ENCODE data around the gene LRP5.

The LRP5 gene

DNA sequence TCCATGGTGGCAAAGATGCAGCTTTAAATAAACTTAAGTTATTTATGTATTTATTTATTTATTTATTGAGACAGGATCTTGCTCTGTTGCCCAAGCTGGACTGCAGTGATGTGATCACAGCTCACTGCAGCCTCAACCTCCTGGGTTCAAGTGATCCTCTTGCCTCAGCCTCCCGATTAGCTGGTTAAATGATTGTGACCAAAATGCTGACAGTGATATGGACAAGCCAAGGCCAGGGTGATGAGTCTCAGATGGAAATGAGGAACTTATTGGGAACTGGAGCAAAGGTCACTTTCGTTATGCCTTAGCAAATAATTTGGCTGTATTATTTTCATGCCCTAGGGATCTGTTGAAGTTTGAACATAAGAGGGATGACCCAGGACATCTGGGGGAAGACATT lies 9.3 kb upstream of the LRP5 start:
- TF ChIP-seq, protein P1, sequence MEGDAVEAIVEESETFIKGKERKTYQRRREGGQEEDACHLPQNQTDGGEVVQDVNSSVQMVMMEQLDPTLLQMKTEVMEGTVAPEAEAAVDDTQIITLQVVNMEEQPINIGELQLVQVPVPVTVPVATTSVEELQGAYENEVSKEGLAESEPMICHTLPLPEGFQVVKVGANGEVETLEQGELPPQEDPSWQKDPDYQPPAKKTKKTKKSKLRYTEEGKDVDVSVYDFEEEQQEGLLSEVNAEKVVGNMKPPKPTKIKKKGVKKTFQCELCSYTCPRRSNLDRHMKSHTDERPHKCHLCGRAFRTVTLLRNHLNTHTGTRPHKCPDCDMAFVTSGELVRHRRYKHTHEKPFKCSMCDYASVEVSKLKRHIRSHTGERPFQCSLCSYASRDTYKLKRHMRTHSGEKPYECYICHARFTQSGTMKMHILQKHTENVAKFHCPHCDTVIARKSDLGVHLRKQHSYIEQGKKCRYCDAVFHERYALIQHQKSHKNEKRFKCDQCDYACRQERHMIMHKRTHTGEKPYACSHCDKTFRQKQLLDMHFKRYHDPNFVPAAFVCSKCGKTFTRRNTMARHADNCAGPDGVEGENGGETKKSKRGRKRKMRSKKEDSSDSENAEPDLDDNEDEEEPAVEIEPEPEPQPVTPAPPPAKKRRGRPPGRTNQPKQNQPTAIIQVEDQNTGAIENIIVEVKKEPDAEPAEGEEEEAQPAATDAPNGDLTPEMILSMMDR (IDR thresholded peaks at IDR 0.05; ENCODE audit: borderline replicate concordance, insufficient read depth, low read depth, low read length): no peak
- H3K4me3 ChIP-seq (ENCODE audit: low read depth, low read length): no peak overlapping the region

DNA sequence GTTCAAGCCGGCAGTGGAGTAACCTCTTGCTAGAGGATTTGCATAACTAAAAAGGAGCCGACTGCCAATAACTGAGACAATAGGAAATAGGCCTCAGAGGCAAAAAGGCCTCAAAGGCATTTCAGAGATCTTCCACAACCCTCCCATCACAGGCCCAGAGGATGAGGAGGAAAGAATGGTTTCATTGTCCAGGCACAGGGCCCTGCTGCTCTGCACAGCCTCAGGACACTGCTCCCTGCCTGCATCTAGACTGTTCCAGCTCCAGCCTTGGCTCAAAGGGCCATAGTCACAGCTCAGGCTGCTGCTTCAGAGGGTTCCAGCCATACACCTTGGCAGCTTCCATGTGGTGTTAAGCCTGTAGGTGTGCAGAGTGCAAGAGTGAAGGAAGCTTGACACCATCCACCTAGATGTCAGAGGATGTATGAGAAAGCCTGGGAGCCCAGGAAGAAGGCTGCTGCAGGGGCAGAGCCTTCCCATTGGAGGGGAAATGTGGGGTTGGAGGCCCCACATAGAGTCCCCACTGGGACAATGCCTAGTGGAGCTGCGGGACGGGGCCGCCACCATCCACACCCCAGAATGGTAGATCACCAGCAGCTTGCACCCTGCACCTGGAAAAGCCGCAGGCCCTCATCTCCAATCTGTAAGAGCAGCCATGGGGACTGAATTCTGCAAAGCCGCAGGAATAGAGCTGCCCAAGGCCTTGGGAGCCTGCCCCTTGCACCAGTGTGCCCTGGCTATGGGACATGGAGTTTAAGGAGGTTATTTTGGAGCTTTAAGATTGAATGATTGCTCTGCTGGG lies 8.2 kb upstream of the LRP5 start:
- no peak overlapping the region for H3K4me3 ChIP-seq (ENCODE audit: low read depth, low read length)
- TF ChIP-seq, protein P1 (IDR thresholded peaks at IDR 0.05; ENCODE audit: borderline replicate concordance, insufficient read depth, low read depth, low read length): no peak

DNA sequence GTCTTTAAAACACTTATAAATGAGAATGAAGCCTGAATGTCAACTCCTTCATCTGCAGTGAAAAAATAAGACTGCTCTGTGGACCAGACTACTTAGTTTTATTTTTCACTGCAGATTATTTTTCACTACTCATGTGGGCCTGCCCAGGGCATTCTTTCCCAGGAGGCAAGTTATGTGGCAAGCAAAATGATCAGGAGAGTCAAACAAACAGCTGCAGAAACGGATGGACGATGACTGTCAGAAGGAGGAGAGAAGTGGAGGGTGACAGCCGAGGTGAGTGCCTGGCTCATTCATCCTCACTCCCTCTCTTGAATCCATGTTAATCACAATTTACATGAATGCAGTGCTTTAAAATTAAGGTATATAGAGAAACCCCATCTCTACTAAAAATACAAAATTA lies 5.8 kb upstream of the LRP5 start:
- TF ChIP-seq, protein P1 (IDR thresholded peaks at IDR 0.05; ENCODE audit: borderline replicate concordance, insufficient read depth, low read depth, low read length): no peak
- no peak overlapping the region for H3K4me3 ChIP-seq (ENCODE audit: low read depth, low read length)

DNA sequence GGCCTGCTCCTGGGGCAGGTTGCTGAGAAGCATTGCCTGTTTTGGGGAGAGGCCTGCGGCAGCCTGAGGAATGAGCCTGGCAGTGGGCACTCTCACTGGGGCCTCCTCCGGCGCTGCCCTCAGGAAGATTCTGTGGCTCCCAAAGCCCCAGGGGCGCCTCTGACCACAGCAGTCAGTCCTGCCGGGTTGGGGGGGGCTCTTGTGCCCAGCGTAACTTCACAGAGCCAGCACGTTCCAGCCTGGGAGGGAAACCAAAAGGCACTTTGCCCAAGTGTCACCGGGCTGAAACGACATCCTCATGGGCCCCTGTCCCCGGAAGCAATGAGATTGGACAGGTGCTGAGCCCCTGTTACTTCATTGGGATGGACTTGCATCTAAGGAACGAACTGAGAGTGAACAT lies 4.3 kb upstream of the LRP5 start:
- TF ChIP-seq, protein P1 (IDR thresholded peaks at IDR 0.05; ENCODE audit: borderline replicate concordance, insufficient read depth, low read depth, low read length): no peak
- H3K4me3 ChIP-seq (ENCODE audit: low read depth, low read length): no peak overlapping the region

DNA sequence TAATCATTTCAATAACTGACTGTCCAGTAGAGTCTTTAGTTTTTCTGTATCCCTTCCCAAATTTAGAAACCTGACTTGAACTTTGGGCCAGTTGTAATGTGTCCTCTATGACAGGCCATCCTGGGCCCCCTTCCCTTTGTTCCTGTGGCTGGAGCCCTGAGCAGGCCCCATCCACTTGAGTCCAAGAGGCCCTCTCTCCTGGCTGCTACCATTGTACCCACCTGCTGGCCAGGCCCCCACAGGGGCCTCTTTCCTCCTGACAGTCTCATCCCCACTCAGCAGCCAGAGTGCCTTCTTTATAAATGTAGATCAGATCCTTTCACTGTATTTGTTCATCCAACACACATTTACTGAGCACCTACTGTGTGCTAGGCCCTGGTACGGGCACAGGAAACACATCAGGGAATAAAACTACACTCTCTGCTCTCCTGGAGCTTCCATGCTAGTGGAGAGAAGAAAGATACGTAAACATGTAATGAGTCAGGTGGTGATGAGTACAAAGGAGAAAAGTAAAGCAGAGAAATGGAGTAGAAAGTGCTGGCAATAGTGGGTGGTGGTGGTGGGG lies 2.7 kb upstream of the LRP5 start:
- TF ChIP-seq, protein P1 (IDR thresholded peaks at IDR 0.05; ENCODE audit: borderline replicate concordance, insufficient read depth, low read depth, low read length): no peak
- no peak overlapping the region for H3K4me3 ChIP-seq (ENCODE audit: low read depth, low read length)

DNA sequence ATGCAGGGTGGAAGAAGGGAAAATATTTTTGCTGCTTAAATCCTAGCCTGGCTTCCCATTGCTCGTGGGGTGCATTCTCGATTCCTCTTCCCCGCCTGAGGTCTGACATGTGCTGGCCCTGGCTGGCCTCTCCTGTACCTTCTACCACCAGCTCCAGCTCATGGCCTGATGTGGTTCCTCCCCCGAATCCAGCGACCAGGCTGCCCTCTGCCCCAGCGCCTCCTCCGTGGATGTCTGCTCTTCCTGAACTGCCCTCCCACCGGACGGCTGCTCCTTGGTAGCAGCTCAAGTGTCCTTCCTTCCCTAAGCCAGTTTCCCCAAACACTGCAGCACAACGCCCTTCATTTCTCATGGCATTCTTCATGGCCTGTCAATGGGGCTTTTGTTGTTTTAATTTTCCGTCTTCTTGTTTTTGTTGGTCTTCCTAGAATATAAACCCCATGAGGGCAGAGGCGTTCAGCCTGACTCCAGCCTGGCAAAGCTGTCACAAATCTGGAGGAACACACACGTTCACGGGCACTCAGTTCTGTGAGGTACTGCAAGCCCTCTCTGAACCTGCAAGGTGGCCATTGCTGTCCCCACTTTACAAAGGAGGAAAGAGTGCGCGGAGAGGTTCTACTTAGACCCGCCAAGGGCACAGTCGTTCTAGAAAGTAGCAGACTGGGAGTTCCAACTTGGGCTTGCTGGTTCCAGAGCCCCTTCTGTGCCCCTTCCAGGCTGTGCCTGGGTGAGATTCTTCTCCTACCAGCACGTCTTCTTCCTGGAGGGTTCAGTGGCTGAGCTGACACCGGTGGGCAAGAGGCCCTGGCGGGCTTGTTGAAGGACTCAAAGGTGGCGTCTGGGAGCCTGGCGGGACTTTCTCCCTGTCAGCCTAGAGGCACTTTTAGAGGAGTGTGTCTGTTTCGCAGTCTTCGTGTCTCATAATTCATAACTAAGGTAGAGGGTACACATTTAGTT lies 953 bp upstream of the LRP5 start:
- H3K4me3 ChIP-seq (ENCODE audit: low read depth, low read length): no peak overlapping the region
- TF ChIP-seq, protein P1 (IDR thresholded peaks at IDR 0.05; ENCODE audit: borderline replicate concordance, insufficient read depth, low read depth, low read length): no peak
